Progenitor cell of endocrine pancreas (in vitro differentiated cells): Measurements from ENCODE around the gene TMEM132A. TPM values are rescaled to one million over a fixed set of nuclear protein-coding genes. Genes with fewer than 3 reads are reported as not detected.

ENCODE experiments used
- DNase-seq: peaks from one replicate; pipeline ENCODE4 v3.0.0; 2021; ENCODE audit warnings: low spot score; ENCODE audit not compliant: unreplicated experiment
- H3K27ac Mint-ChIP-seq: 2 replicates; pipeline ENCODE4 v1.8.0; 2021; ENCODE audit warnings: mild to moderate bottlenecking, moderate library complexity, mixed read lengths
- H3K27me3 Mint-ChIP-seq: 2 replicates; pipeline ENCODE4 v1.8.0; 2021; ENCODE audit warnings: mixed read lengths
- H3K36me3 Mint-ChIP-seq: 2 replicates; pipeline ENCODE4 v1.8.0; 2022; ENCODE audit warnings: mixed read lengths; ENCODE audit not compliant: insufficient read depth
- H3K4me1 Mint-ChIP-seq: 2 replicates; pipeline ENCODE4 v1.8.0; 2021; ENCODE audit warnings: low read depth, mixed read lengths
- H3K4me3 Mint-ChIP-seq: 2 replicates; pipeline ENCODE4 v1.8.0; 2021; ENCODE audit warnings: low read depth, mild to moderate bottlenecking, moderate library complexity, mixed read lengths
- H3K9me3 Mint-ChIP-seq: 2 replicates; pipeline ENCODE4 v1.8.0; 2021; ENCODE audit warnings: low read depth, mixed read lengths
- total RNA-seq: library from RNA; stranded (reverse); gene quantifications from 2 replicates; pipeline ENCODE4 v1.2.1, GENCODE V29; 2021
- TF ChIP-seq, protein P1 (sequence below): fragments of 200-600 bp; sonication (generic); IDR thresholded peaks from one replicate; pipeline ENCODE4 v1.5.0; 2021; ENCODE audit warnings: antibody characterized with exemption, mild to moderate bottlenecking; ENCODE audit not compliant: unreplicated experiment

The TMEM132A gene
- total RNA-seq, 1 donor from 2014 or later, result 292 TPM

- H3K27ac Mint-ChIP-seq, result no peak overlapping the region
- TF ChIP-seq, protein P1, sequence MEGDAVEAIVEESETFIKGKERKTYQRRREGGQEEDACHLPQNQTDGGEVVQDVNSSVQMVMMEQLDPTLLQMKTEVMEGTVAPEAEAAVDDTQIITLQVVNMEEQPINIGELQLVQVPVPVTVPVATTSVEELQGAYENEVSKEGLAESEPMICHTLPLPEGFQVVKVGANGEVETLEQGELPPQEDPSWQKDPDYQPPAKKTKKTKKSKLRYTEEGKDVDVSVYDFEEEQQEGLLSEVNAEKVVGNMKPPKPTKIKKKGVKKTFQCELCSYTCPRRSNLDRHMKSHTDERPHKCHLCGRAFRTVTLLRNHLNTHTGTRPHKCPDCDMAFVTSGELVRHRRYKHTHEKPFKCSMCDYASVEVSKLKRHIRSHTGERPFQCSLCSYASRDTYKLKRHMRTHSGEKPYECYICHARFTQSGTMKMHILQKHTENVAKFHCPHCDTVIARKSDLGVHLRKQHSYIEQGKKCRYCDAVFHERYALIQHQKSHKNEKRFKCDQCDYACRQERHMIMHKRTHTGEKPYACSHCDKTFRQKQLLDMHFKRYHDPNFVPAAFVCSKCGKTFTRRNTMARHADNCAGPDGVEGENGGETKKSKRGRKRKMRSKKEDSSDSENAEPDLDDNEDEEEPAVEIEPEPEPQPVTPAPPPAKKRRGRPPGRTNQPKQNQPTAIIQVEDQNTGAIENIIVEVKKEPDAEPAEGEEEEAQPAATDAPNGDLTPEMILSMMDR, result no peak
- H3K36me3 Mint-ChIP-seq, result no peaks in the 10 kb centered on the region
- DNase-seq, result no peak
- peaks cover 2% of the 10 kb centered on the region for H3K4me1 Mint-ChIP-seq
- no peaks in the 10 kb centered on the region for H3K27me3 Mint-ChIP-seq
- no peaks in the 10 kb centered on the region for H3K9me3 Mint-ChIP-seq
- no peak overlapping the region for H3K4me3 Mint-ChIP-seq
Measured at GRCh38 chr11:60977224-60977623, 53.0 kb downstream of the TMEM132A start.

DNA sequence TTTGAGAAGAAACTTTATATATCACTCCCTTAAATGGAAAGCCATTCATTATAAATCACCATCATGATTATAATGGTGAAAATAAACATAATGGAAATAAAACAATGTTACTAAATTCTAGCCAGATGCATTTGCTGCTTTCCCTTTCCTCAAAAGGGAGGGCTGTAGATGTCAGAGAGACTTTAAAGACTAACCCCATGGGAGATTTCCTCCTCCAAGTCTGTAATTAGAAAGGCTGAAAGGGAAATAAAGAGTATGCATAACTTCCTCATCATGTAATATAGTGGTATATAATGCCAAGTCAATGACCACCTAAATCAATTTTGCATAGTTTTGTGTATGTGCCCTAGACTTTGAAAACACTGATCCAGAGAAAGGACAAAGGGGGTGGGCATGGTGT, 53.6 kb downstream of the TMEM132A start:
- TF ChIP-seq, protein P1, result no peak
- Mint-ChIP-seq H3K36me3 (no peaks in the 10 kb centered on the region), H3K27ac (no peak overlapping the region), H3K9me3 (no peaks in the 10 kb centered on the region), H3K4me1 (peaks cover 2% of the 10 kb centered on the region), H3K27me3 (no peaks in the 10 kb centered on the region), H3K4me3 (no peak overlapping the region)
- no peak for DNase-seq

- Mint-ChIP-seq H3K4me3 (no peak overlapping the region), H3K4me1 (no peaks in the 10 kb centered on the region), H3K9me3 (no peaks in the 10 kb centered on the region), H3K27me3 (peaks cover 5% of the 10 kb centered on the region), H3K27ac (no peak overlapping the region), H3K36me3 (no peaks in the 10 kb centered on the region)
- no peak for DNase-seq
- TF ChIP-seq, protein P1, result no peak
Measured at GRCh38 chr11:60978546-60979380, 54.5 kb downstream of the TMEM132A start.

GRCh38 chr11:60981515-60981914, 57.3 kb downstream of the TMEM132A start:
- Mint-ChIP-seq H3K9me3 (no peaks in the 10 kb centered on the region), H3K27me3 (peaks cover 10% of the 10 kb centered on the region), H3K36me3 (no peaks in the 10 kb centered on the region), H3K4me3 (no peak overlapping the region), H3K27ac (no peak overlapping the region), H3K4me1 (no peaks in the 10 kb centered on the region)
- TF ChIP-seq, protein P1, result no peak
- no peak for DNase-seq

GRCh38 chr11:60982184-60982583, 57.9 kb downstream of the TMEM132A start:
- Mint-ChIP-seq H3K36me3 (no peaks in the 10 kb centered on the region), H3K4me3 (no peak overlapping the region), H3K27ac (no peak overlapping the region), H3K9me3 (no peaks in the 10 kb centered on the region), H3K27me3 (peaks cover 11% of the 10 kb centered on the region), H3K4me1 (no peaks in the 10 kb centered on the region)
- TF ChIP-seq, protein P1, result no peak
- DNase-seq, result no peak
